EH (cell line): Measurements from ENCODE around the gene SLC44A5.
A peak's percentile ranks its signal among the peaks of the same experiment; 100 is the strongest.

Experiments used
- DNase-seq: peaks from one replicate; pipeline ENCODE4 v3.0.0-alpha.2; 2015; ENCODE audit warnings: low read depth

Gene SLC44A5

GRCh38 chr1:75174031-75174760, 436.7 kb downstream of the SLC44A5 start:
- DNase-seq, result no peak

GRCh38 chr1:75172556-75172955, 438.4 kb downstream of the SLC44A5 start:
- peak; percentile 13 for DNase-seq

- DNase-seq, result peak; percentile 6
Observed at GRCh38 chr1:75171876-75172275, 439.0 kb downstream of the SLC44A5 start.

GRCh38 chr1:75170981-75171380, 439.9 kb downstream of the SLC44A5 start:
- DNase-seq, result no peak

GRCh38 chr1:75170011-75170410, 440.9 kb downstream of the SLC44A5 start:
- no peak for DNase-seq

GRCh38 chr1:75166821-75167220, 444.1 kb downstream of the SLC44A5 start:
- DNase-seq, result no peak

GRCh38 chr1:75165264-75165663, 445.6 kb downstream of the SLC44A5 start:
- no peak for DNase-seq

GRCh38 chr1:75159154-75159553, 451.8 kb downstream of the SLC44A5 start:
- DNase-seq, result no peak
